SK-N-SH (cell line): Measurements from ENCODE around the gene BICC1. TPM values are rescaled to one million over a fixed set of nuclear protein-coding genes. Genes with fewer than 3 reads are reported as not detected.
A peak's percentile ranks its signal among the peaks of the same experiment; 100 is the strongest.

ENCODE experiments used
- CTCF ChIA-PET: fragments of 300-600, 350-600 bp; formaldehyde crosslinking; extraction: SDS; loops from one replicate; lab custom pipeline; 2021; lab: Yijun Ruan, JAX
- POLR2A ChIA-PET: fragments of 350-600 bp; sonication (Branson Sonifier 250); formaldehyde crosslinking; extraction: SDS; loops from one replicate; lab custom pipeline; 2020; ENCODE audit warnings: antibody characterized with exemption, inconsistent platforms; lab: Yijun Ruan, JAX
- DNase-seq: peaks from one replicate; pipeline ENCODE4 v3.0.0; 2012
- H2AFZ ChIP-seq: fragments of 200-600 bp; sonication (generic); 2 replicates; pipeline ENCODE4 v1.8.1; 2016; ENCODE audit warnings: antibody characterized with exemption, mild to moderate bottlenecking, low read depth
- H3F3A ChIP-seq: fragments of 200-600 bp; sonication (generic); replicated peaks from 2 replicates; pipeline ENCODE3; 2016; ENCODE audit warnings: antibody characterized with exemption, mild to moderate bottlenecking; ENCODE audit not compliant: insufficient read depth
- H3K27ac ChIP-seq, 2 experiments: fragments of 200-500 bp in 1 of 2; fragments of 200-600 bp in 1 of 2; sonication (Bioruptor generic) in 1 of 2; sonication (generic), shearing (Covaris generic) in 1 of 2; 2 replicates each; pipeline versions ENCODE4 v1.5.1 to v1.6.1; 2014 to 2016; ENCODE audit warnings: low read depth in 2 of 2, inconsistent platforms in 1 of 2, low read length in 1 of 2, mild to moderate bottlenecking in 1 of 2, mixed read lengths in 1 of 2
- H3K27me3 ChIP-seq: fragments of 200-600 bp; sonication (generic), shearing (Covaris generic); 2 replicates; pipeline ENCODE4 v1.6.1; 2016; ENCODE audit warnings: mixed run types; ENCODE audit not compliant: insufficient read depth
- H3K36me3 ChIP-seq, 2 experiments: fragments of 200-500 bp in 1 of 2; fragments of 200-600 bp in 1 of 2; sonication (Bioruptor generic) in 1 of 2; sonication (generic) in 1 of 2; replicated peaks in 1 of 2; 2 replicates each; pipeline versions ENCODE3 to v1.5.1; 2014 to 2016; ENCODE audit warnings: low read length in 1 of 2, mild to moderate bottlenecking in 1 of 2; ENCODE audit not compliant: insufficient read depth in 2 of 2, control insufficient read depth in 1 of 2
- H3K4me1 ChIP-seq, 2 experiments: fragments of 200-500 bp in 1 of 2; fragments of 200-600 bp in 1 of 2; sonication (Bioruptor generic) in 1 of 2; sonication (generic), shearing (Covaris generic) in 1 of 2; 2 replicates each; pipeline versions ENCODE4 v1.5.1 to v1.6.1; 2014 to 2016; ENCODE audit warnings: low read depth in 1 of 2, low read length in 1 of 2, mixed run types in 1 of 2; ENCODE audit not compliant: insufficient read depth in 2 of 2, control insufficient read depth in 1 of 2
- H3K4me2 ChIP-seq: fragments of 200-600 bp; sonication (generic), shearing (Covaris generic); 2 replicates; pipeline ENCODE4 v1.6.1; 2017; ENCODE audit warnings: mixed run types
- H3K4me3 ChIP-seq, 2 experiments: fragments of 200-500 bp in 1 of 2; fragments of 200-600 bp in 1 of 2; sonication (Bioruptor generic) in 1 of 2; sonication (generic), shearing (Covaris generic) in 1 of 2; 2 replicates each; pipeline versions ENCODE4 v1.5.1 to v1.8.1; 2014 to 2016; ENCODE audit warnings: low read depth in 2 of 2, inconsistent platforms in 1 of 2, low read length in 1 of 2, mild to moderate bottlenecking in 1 of 2, mixed read lengths in 1 of 2, moderate library complexity in 1 of 2
- H3K79me2 ChIP-seq: fragments of 200-600 bp; sonication (generic); 2 replicates; pipeline ENCODE4 v1.8.1; 2017; ENCODE audit warnings: mild to moderate bottlenecking; ENCODE audit not compliant: insufficient read depth
- H3K9ac ChIP-seq: fragments of 200-600 bp; sonication (generic); 2 replicates; pipeline ENCODE4 v1.6.1; 2017; ENCODE audit warnings: mixed run types
- H3K9me2 ChIP-seq: fragments of 200-600 bp; sonication (generic); 2 replicates; pipeline ENCODE4 v1.6.1; 2017; ENCODE audit warnings: mixed run types
- H3K9me3 ChIP-seq: fragments of 200-600 bp; sonication (generic); 2 replicates; pipeline ENCODE4 v1.6.1; 2017; ENCODE audit warnings: mixed run types, mild to moderate bottlenecking, moderate library complexity
- H4K20me1 ChIP-seq: fragments of 200-600 bp; sonication (generic); 2 replicates; pipeline ENCODE4 v1.6.1; 2017; ENCODE audit warnings: mild to moderate bottlenecking, mixed run types; ENCODE audit not compliant: insufficient read depth
- CHD2 ChIP-seq: fragments of 150-350 bp; IDR thresholded peaks from 2 replicates; pipeline ENCODE4 v1.6.1; 2018; ENCODE audit warnings: low read length; ENCODE audit not compliant: partially characterized antibody
- CTCF ChIP-seq: fragments of 200-600 bp; sonication (generic); IDR thresholded peaks from 2 replicates; pipeline ENCODE4 v1.6.1; 2017; ENCODE audit warnings: antibody characterized with exemption, mild to moderate bottlenecking, moderate library complexity
- ELF1 ChIP-seq: IDR thresholded peaks from 2 replicates; pipeline ENCODE4 v1.4.0; 2012
- EP300 ChIP-seq, 2 experiments: IDR thresholded peaks; 2 replicates each; pipeline versions ENCODE4 v1.4.0 to v1.6.1; 2012; ENCODE audit warnings: borderline replicate concordance in 1 of 2, low read depth in 1 of 2, low read length in 1 of 2
- EZH2phosphoT487 ChIP-seq: fragments of 200-600 bp; sonication (generic); IDR thresholded peaks from 2 replicates; pipeline ENCODE4 v1.6.1; 2017; ENCODE audit warnings: low read depth, mixed run types, mild to moderate bottlenecking, antibody characterized with exemption, moderate library complexity, borderline replicate concordance
- FOXJ3 ChIP-seq: sonication (generic); formaldehyde crosslinking; IDR thresholded peaks from 2 replicates; pipeline ENCODE4 v1.5.1; 2020; ENCODE audit warnings: mild to moderate bottlenecking, missing genetic modification reagents
- GABPA ChIP-seq: IDR thresholded peaks from 2 replicates; pipeline ENCODE4 v1.4.0; 2012; ENCODE audit warnings: low read depth, mild to moderate bottlenecking
- GATA2 ChIP-seq: sonication (generic); formaldehyde crosslinking; IDR thresholded peaks from 2 replicates; pipeline ENCODE4 v1.5.0; 2020; ENCODE audit warnings: mild to moderate bottlenecking, missing genetic modification reagents
- IRF3 ChIP-seq: fragments of 150-350 bp; IDR thresholded peaks from 2 replicates; pipeline ENCODE4 v1.6.1; 2016; ENCODE audit warnings: mild to moderate bottlenecking, low read depth, low read length
- MAX ChIP-seq: IDR thresholded peaks from 2 replicates; pipeline ENCODE4 v1.4.0; 2012; ENCODE audit warnings: low read depth
- MEF2A ChIP-seq: IDR thresholded peaks from 2 replicates; pipeline ENCODE4 v1.4.0; 2012; ENCODE audit warnings: low read depth, borderline replicate concordance
- MXI1 ChIP-seq: IDR thresholded peaks from 2 replicates; pipeline ENCODE4 v1.6.1; 2012; ENCODE audit warnings: mild to moderate bottlenecking, low read depth, low read length, improper control_type of control experiment
- PBX3 ChIP-seq: IDR thresholded peaks from 2 replicates; pipeline ENCODE4; 2012
- POLR2AphosphoS5 ChIP-seq: IDR thresholded peaks from 2 replicates; pipeline ENCODE4 v1.6.1; 2012; ENCODE audit warnings: low read depth, low read length
- RAD21 ChIP-seq: IDR thresholded peaks from 2 replicates; pipeline ENCODE4 v1.6.1; 2012; ENCODE audit warnings: mild to moderate bottlenecking, low read length
- RFX5 ChIP-seq: IDR thresholded peaks from 2 replicates; pipeline ENCODE4 v1.6.1; 2012; ENCODE audit warnings: mild to moderate bottlenecking, improper control_type of control experiment, low read length
- RXRA ChIP-seq: IDR thresholded peaks from 2 replicates; pipeline ENCODE4 v1.4.0; 2012; ENCODE audit warnings: low read depth, mild to moderate bottlenecking, borderline replicate concordance
- SIN3A ChIP-seq: IDR thresholded peaks from 2 replicates; pipeline ENCODE4 v1.6.1; 2012; ENCODE audit warnings: low read depth, mild to moderate bottlenecking, low read length, moderate library complexity, borderline replicate concordance
- SMC3 ChIP-seq: IDR thresholded peaks from 2 replicates; pipeline ENCODE4 v1.6.1; 2012; ENCODE audit warnings: low read depth, low read length, improper control_type of control experiment
- TAF1 ChIP-seq: IDR thresholded peaks from 2 replicates; pipeline ENCODE4 v1.6.1; 2012; ENCODE audit warnings: low read depth, mild to moderate bottlenecking, low read length, moderate library complexity, borderline replicate concordance
- TCF12 ChIP-seq: IDR thresholded peaks from 2 replicates; pipeline ENCODE4 v1.4.0; 2012
- TEAD4 ChIP-seq: IDR thresholded peaks from 2 replicates; pipeline ENCODE4 v1.4.0; 2012; ENCODE audit warnings: mild to moderate bottlenecking, borderline replicate concordance; ENCODE audit not compliant: insufficient read depth
- USF1 ChIP-seq: IDR thresholded peaks from 2 replicates; pipeline ENCODE4 v1.4.0; 2012; ENCODE audit warnings: low read depth, borderline replicate concordance
- ZBTB33 ChIP-seq: IDR thresholded peaks from 2 replicates; pipeline ENCODE4 v1.4.0; 2012; ENCODE audit warnings: low read depth, borderline replicate concordance
- WGBS: methylation state at CpG from one replicate; pipeline ENCODE4 v1.1.6; 2017; ENCODE audit warnings: low lambda C conversion rate; 5-methylcytosine and 5-hydroxymethylcytosine counted together
- polyA plus RNA-seq, 3 experiments: library from polyadenylated mRNA; depleted of rRNA; stranded (reverse); fragments of >200 nt; gene quantifications; 2 replicates each; pipeline ENCODE4 v1.2.3, GENCODE V29; 2012

Gene BICC1
- polyA plus RNA-seq, 1 of the 3 experiments (the other 2 are of a cell fraction), result 1.5 TPM

- Histone ChIP-seq H3K79me2 (peaks cover 8% of the 10 kb centered on the region; the same call in 1 of the 2 replicates), H3K9me2 (no peaks in the 10 kb centered on the region), H3K27me3 (no peaks in the 10 kb centered on the region), H3K27ac (no peak overlapping the region), H2AFZ (no peak overlapping the region), H3K4me1 (peaks cover 0 to 16% of the 10 kb centered on the region in 2 experiments; a peak in 2 of 4 replicates), H3K4me3 (no peak overlapping the region; a peak in 1 of 4 replicates), H3K9me3 (peaks cover 8% of the 10 kb centered on the region), H3K36me3 (peaks cover 0 to 3% of the 10 kb centered on the region in 2 experiments), H3K9ac (no peak overlapping the region), H3F3A (peaks cover 3% of the 10 kb centered on the region), H3K4me2 (no peak overlapping the region), H4K20me1 (no peaks in the 10 kb centered on the region)
- no peak for DNase-seq
- ChIA-PET CTCF (interaction anchor here (0.6 to 6.9 kb wide), 42 partner anchors 11 to 1091 kb away, joined by 3 to 73 read pairs (median 3); partner anchors contain the start of gene BICC1), POLR2A (no interaction called here)
- TF ChIP-seq TCF12 (no peak), FOXJ3 (CRISPR knock-in tag) (no peak), EZH2phosphoT487 (no peak), CHD2 (no peak), SMC3 (peak; percentile 80), RFX5 (peak; percentile 53; the same call in 1 of the 2 replicates), MAX (no peak), POLR2AphosphoS5 (no peak), TAF1 (no peak), EP300 (IDR thresholded peaks at IDR 0.05; ENCODE audit: borderline replicate concordance in 1 of 2, low read depth in 1 of 2, low read length in 1 of 2) (no peak), TEAD4 (no peak), IRF3 (no peak), SIN3A (no peak), RXRA (no peak), MXI1 (no peak), CTCF (peak; percentile 83), MEF2A (no peak), RAD21 (peak; percentile 88), ZBTB33 (no peak), PBX3 (no peak), ELF1 (no peak), USF1 (no peak), GABPA (no peak), GATA2 (CRISPR knock-in tag) (no peak)
- WGBS, result 54% methylated on average over 5 of the region's 5 CpGs
Measured at GRCh38 chr10:58531084-58531695, 18.5 kb downstream of the BICC1 start.
